Measurements from ENCODE around the gene LCN12.

LCN12 gene

GRCh38 chr9:136958898-136959850, 7.1 kb downstream of the LCN12 start:
- no peak for DNase-seq

GRCh38 chr9:136960212-136960937, 8.3 kb downstream of the LCN12 start:
- DNase-seq = no peak

GRCh38 chr9:136960938-136961275, 8.8 kb downstream of the LCN12 start:
- no peak for DNase-seq

GRCh38 chr9:136961279-136962065, 9.4 kb downstream of the LCN12 start:
- DNase-seq = no peak

- DNase-seq = no peak
These were observed 10.1 kb downstream of the LCN12 start for GRCh38 chr9:136962163-136962562.

- DNase-seq = no peak
These were observed 10.7 kb downstream of the LCN12 start for GRCh38 chr9:136962701-136963248.

- no peak for DNase-seq
These were observed 11.3 kb downstream of the LCN12 start for GRCh38 chr9:136963341-136963740.

- DNase-seq = no peak
These were observed 11.7 kb downstream of the LCN12 start for GRCh38 chr9:136963751-136964150.

GRCh38 chr9:136964171-136964689, 12.2 kb downstream of the LCN12 start:
- no peak for DNase-seq

- DNase-seq = no peak
These were observed 12.9 kb downstream of the LCN12 start for GRCh38 chr9:136964833-136965422.

GRCh38 chr9:136965771-136966484, 13.9 kb downstream of the LCN12 start:
- no peak for DNase-seq

GRCh38 chr9:136968333-136969127, 16.5 kb downstream of the LCN12 start:
- no peak for DNase-seq

GRCh38 chr9:136969150-136969549, 17.1 kb downstream of the LCN12 start:
- no peak for DNase-seq

GRCh38 chr9:136969774-136970173, 17.7 kb downstream of the LCN12 start:
- DNase-seq = no peak

GRCh38 chr9:136970361-136970760, 18.3 kb downstream of the LCN12 start:
- no peak for DNase-seq

- DNase-seq = no peak
These were observed 19.7 kb downstream of the LCN12 start for GRCh38 chr9:136971746-136972145.

GRCh38 chr9:136972335-136972734, 20.3 kb downstream of the LCN12 start:
- no peak for DNase-seq

GRCh38 chr9:136972743-136973142, 20.7 kb downstream of the LCN12 start:
- DNase-seq = no peak

- no peak for DNase-seq
These were observed 21.8 kb downstream of the LCN12 start for GRCh38 chr9:136973618-136974617.

Measured in GF-D8 (cell line).